HL-60 (cell line): Measurements from ENCODE around the gene AK5.

Experiments used
- POLR2AphosphoS5 ChIP-seq: IDR thresholded peaks from 2 replicates; pipeline ENCODE4 v1.6.1; 2012; ENCODE audit warnings: low read depth
- REST ChIP-seq: IDR thresholded peaks from 2 replicates; pipeline ENCODE4 v1.6.1; 2012; ENCODE audit warnings: low read depth; ENCODE audit not compliant: insufficient replicate concordance
- TF ChIP-seq, protein P1 (sequence below): IDR thresholded peaks from one replicate; pipeline ENCODE4 v1.5.1; 2011; ENCODE audit warnings: low read length, control low read depth, inconsistent platforms; ENCODE audit not compliant: insufficient read depth

GRCh38 chr1:77558591-77559164 lies 276.9 kb downstream of the AK5 start:
- TF ChIP-seq, protein P1, sequence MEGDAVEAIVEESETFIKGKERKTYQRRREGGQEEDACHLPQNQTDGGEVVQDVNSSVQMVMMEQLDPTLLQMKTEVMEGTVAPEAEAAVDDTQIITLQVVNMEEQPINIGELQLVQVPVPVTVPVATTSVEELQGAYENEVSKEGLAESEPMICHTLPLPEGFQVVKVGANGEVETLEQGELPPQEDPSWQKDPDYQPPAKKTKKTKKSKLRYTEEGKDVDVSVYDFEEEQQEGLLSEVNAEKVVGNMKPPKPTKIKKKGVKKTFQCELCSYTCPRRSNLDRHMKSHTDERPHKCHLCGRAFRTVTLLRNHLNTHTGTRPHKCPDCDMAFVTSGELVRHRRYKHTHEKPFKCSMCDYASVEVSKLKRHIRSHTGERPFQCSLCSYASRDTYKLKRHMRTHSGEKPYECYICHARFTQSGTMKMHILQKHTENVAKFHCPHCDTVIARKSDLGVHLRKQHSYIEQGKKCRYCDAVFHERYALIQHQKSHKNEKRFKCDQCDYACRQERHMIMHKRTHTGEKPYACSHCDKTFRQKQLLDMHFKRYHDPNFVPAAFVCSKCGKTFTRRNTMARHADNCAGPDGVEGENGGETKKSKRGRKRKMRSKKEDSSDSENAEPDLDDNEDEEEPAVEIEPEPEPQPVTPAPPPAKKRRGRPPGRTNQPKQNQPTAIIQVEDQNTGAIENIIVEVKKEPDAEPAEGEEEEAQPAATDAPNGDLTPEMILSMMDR: no peak
- peak; percentile 32; the same call in 1 of the 2 replicates for TF ChIP-seq POLR2AphosphoS5
- TF ChIP-seq REST: no peak
